Sigmoid colon (tissue), 7 donors: ENCODE measurements around the gene GNAQ. TPM values are rescaled to one million over a fixed set of nuclear protein-coding genes. Genes with fewer than 3 reads are reported as not detected.

ENCODE experiments used
- DNase-seq: peaks from one replicate; pipeline ENCODE4 v3.0.0-alpha.2; 2019
- H3K27ac ChIP-seq, 4 donors: fragments of 200-600 bp; sonication (generic); one replicate each; pipeline ENCODE4 v1.5.1; 2016 to 2019; ENCODE audit warnings: mild to moderate bottlenecking in 1 of 4
- H3K27me3 ChIP-seq, 3 donors: fragments of 200-600 bp; sonication (generic); one replicate each; pipeline ENCODE4 v1.5.1; 2019; ENCODE audit warnings: mild to moderate bottlenecking in 1 of 3
- H3K36me3 ChIP-seq, 4 donors: fragments of 200-600 bp; sonication (generic); one replicate each; pipeline ENCODE4 v1.5.1; 2016 to 2019
- H3K4me1 ChIP-seq, 4 donors: fragments of 200-600 bp; sonication (generic); one replicate each; pipeline ENCODE4 v1.5.1; 2017 to 2019
- H3K4me3 ChIP-seq, 4 donors: fragments of 200-600 bp; sonication (generic); one replicate each; pipeline ENCODE4 v1.5.1; 2017 to 2019; ENCODE audit warnings: mild to moderate bottlenecking in 2 of 4, moderate library complexity in 1 of 4
- H3K9me3 ChIP-seq, 4 donors: fragments of 200-600 bp in 3 of 4; sonication (generic) in 3 of 4; one replicate each; pipeline versions ENCODE4 v1.5.1 to v1.6.1; 2013 to 2019
- EP300 ChIP-seq, 4 donors: sonication (generic); formaldehyde crosslinking; IDR thresholded peaks; one replicate each; pipeline ENCODE4 v1.6.1; 2017; ENCODE audit warnings: antibody characterized with exemption in 4 of 4
- POLR2A ChIP-seq, 2 donors: fragments of 450-650 bp; IDR thresholded peaks; one replicate each; pipeline ENCODE4 v1.6.1; 2016; ENCODE audit warnings: antibody characterized with exemption in 2 of 2, mild to moderate bottlenecking in 2 of 2, moderate library complexity in 2 of 2
- POLR2AphosphoS5 ChIP-seq, 4 donors: sonication (generic); formaldehyde crosslinking; IDR thresholded peaks; one replicate each; pipeline ENCODE4 v1.6.1; 2017; ENCODE audit warnings: antibody characterized with exemption in 4 of 4
- WGBS, 2 donors: extraction: QIAGEN DNeasy Blood & Tissue Kit; methylation state at CpG; one replicate each; pipeline ENCODE4 v1.1.7; 2013; 5-methylcytosine and 5-hydroxymethylcytosine counted together
- intact Hi-C: fragments of 100-400 bp; cut with DNase I; formaldehyde crosslinking; loops from one replicate; pipeline ENCODE4 v1.15.1; 2023
- polyA plus RNA-seq, 3 donors: library from polyadenylated mRNA; stranded (reverse); fragments of 200-250 nt; gene quantifications; one replicate each; pipeline ENCODE4 v1.2.3, GENCODE V29; 2013
- total RNA-seq, 4 donors: library from RNA; depleted of rRNA; stranded (reverse); fragments of >200 nt; gene quantifications; one replicate each; pipeline ENCODE4 v1.1.0, GENCODE V29; 2016
- TF ChIP-seq, protein P1 (sequence below), 4 experiments: fragments of 450-650 bp in 3 of 4; fragments of 200-600 bp in 1 of 4; IDR thresholded peaks; one replicate each; pipeline ENCODE4 v1.5.1; 2016 to 2019; ENCODE audit warnings: antibody characterized with exemption in 4 of 4, mild to moderate bottlenecking in 3 of 4, moderate library complexity in 2 of 4
- donor health status: healthy with polysubstance abuse.
- donor health status: Bipolar disorder and iron deficiency.
- donor health status: healthy.

The GNAQ gene
- total and polyA plus RNA-seq, 7 donors: 21.6 to 79.2 (median 49.5) TPM

DNA sequence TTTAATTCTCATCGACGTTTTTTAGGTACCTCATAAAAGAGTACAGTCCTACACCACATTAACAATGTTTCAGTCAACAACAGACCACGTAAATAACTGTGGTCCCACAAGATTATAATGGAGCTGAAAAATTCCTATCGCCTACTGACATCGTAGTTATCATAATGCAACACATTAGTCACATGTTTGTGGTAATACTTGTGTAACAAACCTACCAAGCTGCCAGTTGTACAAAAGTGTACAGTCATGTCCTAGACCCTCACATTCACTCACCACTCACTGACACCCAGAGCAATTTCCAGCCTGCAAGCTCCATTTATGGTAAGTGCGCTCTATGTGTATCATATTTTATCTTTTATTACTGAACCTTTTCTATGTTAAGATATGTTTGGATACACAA lies 16.8 kb downstream of the GNAQ start:
- 88 to 91% methylated on average over 6 of the region's 6 CpGs for WGBS, 2 donors
- no peak for DNase-seq
- TF ChIP-seq POLR2AphosphoS5 (IDR thresholded peaks at IDR 0.05): no peak
- TF ChIP-seq, protein P1, sequence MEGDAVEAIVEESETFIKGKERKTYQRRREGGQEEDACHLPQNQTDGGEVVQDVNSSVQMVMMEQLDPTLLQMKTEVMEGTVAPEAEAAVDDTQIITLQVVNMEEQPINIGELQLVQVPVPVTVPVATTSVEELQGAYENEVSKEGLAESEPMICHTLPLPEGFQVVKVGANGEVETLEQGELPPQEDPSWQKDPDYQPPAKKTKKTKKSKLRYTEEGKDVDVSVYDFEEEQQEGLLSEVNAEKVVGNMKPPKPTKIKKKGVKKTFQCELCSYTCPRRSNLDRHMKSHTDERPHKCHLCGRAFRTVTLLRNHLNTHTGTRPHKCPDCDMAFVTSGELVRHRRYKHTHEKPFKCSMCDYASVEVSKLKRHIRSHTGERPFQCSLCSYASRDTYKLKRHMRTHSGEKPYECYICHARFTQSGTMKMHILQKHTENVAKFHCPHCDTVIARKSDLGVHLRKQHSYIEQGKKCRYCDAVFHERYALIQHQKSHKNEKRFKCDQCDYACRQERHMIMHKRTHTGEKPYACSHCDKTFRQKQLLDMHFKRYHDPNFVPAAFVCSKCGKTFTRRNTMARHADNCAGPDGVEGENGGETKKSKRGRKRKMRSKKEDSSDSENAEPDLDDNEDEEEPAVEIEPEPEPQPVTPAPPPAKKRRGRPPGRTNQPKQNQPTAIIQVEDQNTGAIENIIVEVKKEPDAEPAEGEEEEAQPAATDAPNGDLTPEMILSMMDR (IDR thresholded peaks at IDR 0.05): no peak
- no peak for TF ChIP-seq EP300 (IDR thresholded peaks at IDR 0.05)
- TF ChIP-seq POLR2A (IDR thresholded peaks at IDR 0.05): no peak
- intact Hi-C loops: no loop called here
- H3K4me3 ChIP-seq: no peak overlapping the region
- no peak overlapping the region for H3K27ac ChIP-seq
- H3K36me3 ChIP-seq: no peaks in the 10 kb centered on the region
- peaks cover 0 to 63% (median 37%) of the 10 kb centered on the region in 4 donors for H3K4me1 ChIP-seq
- no peaks in the 10 kb centered on the region for H3K9me3 ChIP-seq
- H3K27me3 ChIP-seq: no peaks in the 10 kb centered on the region

DNA sequence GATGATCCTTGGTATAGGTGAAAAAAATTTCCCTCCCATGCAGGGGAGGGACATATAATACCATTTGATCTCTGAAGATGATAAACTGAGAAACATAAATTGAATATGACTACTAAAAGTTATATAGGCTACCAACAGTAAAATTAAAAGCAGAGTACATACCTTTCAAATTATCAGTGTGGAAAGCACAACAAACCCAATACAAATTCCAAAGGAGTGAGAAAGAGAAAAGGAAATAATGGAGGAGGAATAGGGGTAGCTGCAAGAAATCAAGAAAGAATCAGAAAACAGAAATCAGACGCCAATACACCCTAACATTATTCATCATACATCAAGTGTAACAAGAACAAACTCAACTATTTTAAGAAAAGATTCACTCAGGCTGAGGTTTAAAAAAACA lies 17.7 kb downstream of the GNAQ start:
- no peaks in the 10 kb centered on the region for H3K27me3 ChIP-seq
- TF ChIP-seq EP300 (IDR thresholded peaks at IDR 0.05) (no peak), POLR2A (IDR thresholded peaks at IDR 0.05) (no peak), POLR2AphosphoS5 (IDR thresholded peaks at IDR 0.05) (no peak)
- TF ChIP-seq, protein P1 (IDR thresholded peaks at IDR 0.05): no peak
- intact Hi-C loops: no loop called here
- WGBS, 2 donors: 92% methylated on average over 1 of the region's 1 CpG
- no peaks in the 10 kb centered on the region for H3K9me3 ChIP-seq
- DNase-seq: no peak
- H3K27ac ChIP-seq: no peak overlapping the region
- H3K36me3 ChIP-seq: no peaks in the 10 kb centered on the region
- peaks cover 0 to 63% (median 44%) of the 10 kb centered on the region in 4 donors for H3K4me1 ChIP-seq
- H3K4me3 ChIP-seq: no peak overlapping the region

DNA sequence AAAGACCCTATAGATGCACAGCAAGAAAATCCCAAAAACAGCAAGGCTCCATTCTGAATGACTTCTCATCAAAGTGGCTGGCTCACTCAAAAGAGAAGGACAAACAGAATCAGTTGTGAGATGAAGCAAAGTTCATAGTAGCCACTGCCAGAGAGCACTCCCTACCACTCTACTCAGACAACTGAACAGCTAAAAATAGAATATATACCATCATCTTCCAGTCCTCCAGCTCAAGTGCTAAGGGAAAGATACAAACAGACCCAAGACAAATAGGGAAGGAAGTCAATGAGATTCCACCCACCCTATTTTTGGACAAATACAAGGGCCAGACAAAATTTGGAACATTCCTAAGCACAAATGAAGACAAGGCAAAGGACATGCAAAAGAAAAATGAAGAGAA lies 20.6 kb downstream of the GNAQ start:
- Histone ChIP-seq H3K4me3 (no peak overlapping the region), H3K36me3 (no peaks in the 10 kb centered on the region), H3K9me3 (no peaks in the 10 kb centered on the region), H3K27me3 (no peaks in the 10 kb centered on the region), H3K27ac (peak overlapping the region in 2 of 4 donors; percentile 10 to 31), H3K4me1 (peaks cover 0 to 84% (median 63%) of the 10 kb centered on the region in 4 donors)
- TF ChIP-seq EP300 (IDR thresholded peaks at IDR 0.05) (no peak), POLR2AphosphoS5 (IDR thresholded peaks at IDR 0.05) (no peak), POLR2A (IDR thresholded peaks at IDR 0.05) (no peak)
- TF ChIP-seq, protein P1 (IDR thresholded peaks at IDR 0.05): no peak
- intact Hi-C loops: no loop called here
- DNase-seq: no peak

DNA sequence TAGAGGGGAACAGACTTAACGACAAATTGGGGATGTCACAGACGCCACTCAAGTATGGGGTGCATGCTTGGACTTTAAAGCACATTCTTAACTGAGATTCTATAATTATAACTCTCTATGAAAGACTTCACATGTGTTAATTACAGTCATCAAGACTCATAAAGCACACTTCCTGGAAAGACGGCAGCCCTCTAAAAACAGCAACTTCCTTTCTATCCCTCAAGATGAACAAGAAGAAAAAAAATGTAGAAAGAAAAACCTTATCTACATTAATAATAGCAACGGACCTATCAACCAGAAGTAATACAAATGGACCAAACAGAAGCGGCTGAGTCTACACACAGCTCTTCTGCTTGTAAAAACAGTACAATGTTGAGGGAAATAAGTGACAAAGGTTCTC lies 21.2 kb downstream of the GNAQ start:
- TF ChIP-seq, protein P1 (IDR thresholded peaks at IDR 0.05): no peak
- TF ChIP-seq POLR2AphosphoS5 (IDR thresholded peaks at IDR 0.05) (no peak), POLR2A (IDR thresholded peaks at IDR 0.05) (no peak), EP300 (IDR thresholded peaks at IDR 0.05) (no peak)
- intact Hi-C loops: no loop called here
- Histone ChIP-seq H3K27me3 (no peaks in the 10 kb centered on the region), H3K4me1 (peaks cover 0 to 86% (median 67%) of the 10 kb centered on the region in 4 donors), H3K4me3 (no peak overlapping the region), H3K27ac (peak overlapping the region in 2 of 4 donors; percentile 10 to 31), H3K9me3 (no peaks in the 10 kb centered on the region), H3K36me3 (no peaks in the 10 kb centered on the region)
- no peak for DNase-seq
- WGBS, 2 donors: 20 to 26% methylated on average over 5 of the region's 5 CpGs

DNA sequence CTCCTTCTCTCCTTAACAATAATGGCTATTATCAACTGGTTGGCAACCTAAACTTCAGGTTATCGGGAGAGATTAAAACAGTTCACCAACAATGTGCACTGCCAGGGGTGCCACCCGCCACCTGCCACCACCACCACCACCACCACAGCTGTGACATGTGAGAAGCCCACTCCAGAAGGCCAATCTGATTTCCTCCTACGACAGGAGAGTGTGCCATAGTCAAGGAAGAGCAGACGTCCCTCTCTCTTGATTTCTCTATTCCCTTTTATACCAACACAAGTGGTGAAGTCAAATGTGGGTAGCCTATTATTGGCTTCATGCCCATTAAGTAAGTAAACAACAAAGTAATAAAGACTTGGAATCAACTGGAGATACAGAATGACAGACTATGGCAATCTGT lies 22.4 kb downstream of the GNAQ start:
- Histone ChIP-seq H3K4me3 (no peak overlapping the region), H3K4me1 (peaks cover 0 to 85% (median 68%) of the 10 kb centered on the region in 4 donors), H3K27me3 (no peaks in the 10 kb centered on the region), H3K27ac (peak overlapping the region in 1 of 4 donors; percentile 31), H3K9me3 (no peaks in the 10 kb centered on the region), H3K36me3 (no peaks in the 10 kb centered on the region)
- WGBS, 2 donors: 37 to 71% methylated on average over 4 of the region's 4 CpGs
- intact Hi-C loops: no loop called here
- DNase-seq: no peak
- TF ChIP-seq EP300 (IDR thresholded peaks at IDR 0.05) (no peak), POLR2A (IDR thresholded peaks at IDR 0.05) (no peak), POLR2AphosphoS5 (IDR thresholded peaks at IDR 0.05) (no peak)
- TF ChIP-seq, protein P1 (IDR thresholded peaks at IDR 0.05): no peak
